Stimulated activated memory B cell treated with anti-CD40 and anti-IgM and Interleukin-4, amounts not matched to agents 10 μg/mL and 1 μg/mL and 100 μg/mL, for 72 hours (primary cell): ENCODE measurements around the gene TANC2.

Experiments used
- ATAC-seq: fragments of 150-1000 bp; cut with Tn5 transposase; 2 replicates; pipeline ENCODE4 v1.10.0; 2021
- H3K27ac Mint-ChIP-seq: one replicate; pipeline ENCODE4 v1.8.0; 2022; ENCODE audit warnings: mild to moderate bottlenecking, mixed read lengths
- H3K27me3 Mint-ChIP-seq: one replicate; pipeline ENCODE4 v1.8.0; 2022; ENCODE audit warnings: mixed read lengths
- H3K36me3 Mint-ChIP-seq: one replicate; pipeline ENCODE4 v1.8.0; 2022; ENCODE audit warnings: mixed read lengths
- H3K4me1 Mint-ChIP-seq: one replicate; pipeline ENCODE4 v1.8.0; 2022; ENCODE audit warnings: mixed read lengths
- H3K4me3 Mint-ChIP-seq: one replicate; pipeline ENCODE4 v1.8.0; 2022; ENCODE audit warnings: mild to moderate bottlenecking, moderate library complexity, mixed read lengths
- H3K9me3 Mint-ChIP-seq: one replicate; pipeline ENCODE4 v1.8.0; 2022; ENCODE audit warnings: mixed read lengths

The TANC2 gene

GRCh38 chr17:62965686-62966425 lies at the start of gene TANC2:
Gene TANC2 (plus strand): TSS chr17:62966235. CDS start chr17:63009560, 43,325 bp downstream.
- Mint-ChIP-seq H3K27ac (peak within 1 kb of the TSS; percentile 79), H3K36me3 (no peaks in the 10 kb centered on the region), H3K4me3 (peak within 1 kb of the TSS; percentile 85), H3K27me3 (peaks cover 12% of the 10 kb centered on the region), H3K9me3 (no peaks in the 10 kb centered on the region), H3K4me1 (peaks cover 28% of the 10 kb centered on the region)
- peak; percentile 90 for ATAC-seq

- Mint-ChIP-seq H3K9me3 (peaks cover 5% of the 10 kb centered on the region), H3K36me3 (no peaks in the 10 kb centered on the region), H3K27ac (no peak overlapping the region), H3K27me3 (peaks cover 21% of the 10 kb centered on the region), H3K4me1 (no peaks in the 10 kb centered on the region), H3K4me3 (no peak overlapping the region)
- ATAC-seq = no peak
Observed at GRCh38 chr17:62916684-62917571, 49.1 kb upstream of the TANC2 start.

GRCh38 chr17:62919388-62919787 lies 46.6 kb upstream of the TANC2 start:
- Mint-ChIP-seq H3K4me1 (no peaks in the 10 kb centered on the region), H3K27me3 (peaks cover 20% of the 10 kb centered on the region), H3K4me3 (no peak overlapping the region), H3K27ac (no peak overlapping the region), H3K36me3 (no peaks in the 10 kb centered on the region), H3K9me3 (no peaks in the 10 kb centered on the region)
- no peak for ATAC-seq

- Mint-ChIP-seq H3K4me3 (no peak overlapping the region), H3K36me3 (no peaks in the 10 kb centered on the region), H3K4me1 (no peaks in the 10 kb centered on the region), H3K9me3 (no peaks in the 10 kb centered on the region), H3K27me3 (peaks cover 11% of the 10 kb centered on the region), H3K27ac (no peak overlapping the region)
- ATAC-seq = no peak
Observed at GRCh38 chr17:62920300-62920699, 45.7 kb upstream of the TANC2 start.

- Mint-ChIP-seq H3K36me3 (no peaks in the 10 kb centered on the region), H3K9me3 (no peaks in the 10 kb centered on the region), H3K4me3 (no peak overlapping the region), H3K27ac (no peak overlapping the region), H3K27me3 (peaks cover 12% of the 10 kb centered on the region), H3K4me1 (no peaks in the 10 kb centered on the region)
- ATAC-seq = no peak
Observed at GRCh38 chr17:62921817-62922216, 44.2 kb upstream of the TANC2 start.

GRCh38 chr17:62923258-62924150 lies 42.5 kb upstream of the TANC2 start:
- no peak overlapping the region for H3K4me3 Mint-ChIP-seq
- no peak overlapping the region for H3K27ac Mint-ChIP-seq
- no peaks in the 10 kb centered on the region for H3K36me3 Mint-ChIP-seq
- ATAC-seq = no peak
- H3K4me1 Mint-ChIP-seq = no peaks in the 10 kb centered on the region
- H3K27me3 Mint-ChIP-seq = peaks cover 26% of the 10 kb centered on the region
- no peaks in the 10 kb centered on the region for H3K9me3 Mint-ChIP-seq

GRCh38 chr17:62925267-62925836 lies 40.7 kb upstream of the TANC2 start:
- Mint-ChIP-seq H3K4me3 (no peak overlapping the region), H3K27me3 (peaks cover 37% of the 10 kb centered on the region), H3K36me3 (no peaks in the 10 kb centered on the region), H3K9me3 (no peaks in the 10 kb centered on the region), H3K27ac (no peak overlapping the region), H3K4me1 (no peaks in the 10 kb centered on the region)
- ATAC-seq = no peak

- Mint-ChIP-seq H3K4me1 (no peaks in the 10 kb centered on the region), H3K9me3 (no peaks in the 10 kb centered on the region), H3K4me3 (no peak overlapping the region), H3K27me3 (peaks cover 38% of the 10 kb centered on the region), H3K27ac (no peak overlapping the region), H3K36me3 (no peaks in the 10 kb centered on the region)
- no peak for ATAC-seq
Observed at GRCh38 chr17:62927083-62927482, 39.0 kb upstream of the TANC2 start.

- no peak for ATAC-seq
Observed at GRCh38 chr17:62929320-62929719, 36.7 kb upstream of the TANC2 start.

GRCh38 chr17:62931101-62931500 lies 34.9 kb upstream of the TANC2 start:
- H3K4me3 Mint-ChIP-seq = no peak overlapping the region
- no peaks in the 10 kb centered on the region for H3K4me1 Mint-ChIP-seq
- H3K27me3 Mint-ChIP-seq = peaks cover 75% of the 10 kb centered on the region
- H3K9me3 Mint-ChIP-seq = no peaks in the 10 kb centered on the region
- H3K36me3 Mint-ChIP-seq = no peaks in the 10 kb centered on the region
- no peak overlapping the region for H3K27ac Mint-ChIP-seq
- no peak for ATAC-seq

More at GRCh38 chr17:62929320-62929719, 36.7 kb upstream of the TANC2 start:
- Mint-ChIP-seq H3K4me3 (no peak overlapping the region), H3K9me3 (no peaks in the 10 kb centered on the region), H3K27ac (no peak overlapping the region), H3K4me1 (no peaks in the 10 kb centered on the region), H3K36me3 (no peaks in the 10 kb centered on the region), H3K27me3 (peaks cover 59% of the 10 kb centered on the region)

GRCh38 chr17:62933501-62934385 lies 32.3 kb upstream of the TANC2 start:
- ATAC-seq = no peak
- Mint-ChIP-seq H3K27me3 (peaks cover 66% of the 10 kb centered on the region), H3K9me3 (no peaks in the 10 kb centered on the region), H3K36me3 (no peaks in the 10 kb centered on the region), H3K4me3 (no peak overlapping the region), H3K4me1 (no peaks in the 10 kb centered on the region), H3K27ac (no peak overlapping the region)

- H3K36me3 Mint-ChIP-seq = no peaks in the 10 kb centered on the region
- ATAC-seq = no peak
- no peaks in the 10 kb centered on the region for H3K4me1 Mint-ChIP-seq
- H3K27me3 Mint-ChIP-seq = peaks cover 58% of the 10 kb centered on the region
- no peaks in the 10 kb centered on the region for H3K9me3 Mint-ChIP-seq
- H3K27ac Mint-ChIP-seq = no peak overlapping the region
- no peak overlapping the region for H3K4me3 Mint-ChIP-seq
Observed at GRCh38 chr17:62935098-62935497, 30.9 kb upstream of the TANC2 start.

- H3K9me3 Mint-ChIP-seq = no peaks in the 10 kb centered on the region
- H3K36me3 Mint-ChIP-seq = no peaks in the 10 kb centered on the region
- H3K4me3 Mint-ChIP-seq = no peak overlapping the region
- H3K4me1 Mint-ChIP-seq = no peaks in the 10 kb centered on the region
- H3K27me3 Mint-ChIP-seq = peaks cover 54% of the 10 kb centered on the region
- ATAC-seq = no peak
- H3K27ac Mint-ChIP-seq = no peak overlapping the region
Observed at GRCh38 chr17:62935523-62935922, 30.5 kb upstream of the TANC2 start.

GRCh38 chr17:62937606-62938005 lies 28.4 kb upstream of the TANC2 start:
- Mint-ChIP-seq H3K9me3 (peaks cover 10% of the 10 kb centered on the region), H3K4me3 (no peak overlapping the region), H3K36me3 (no peaks in the 10 kb centered on the region), H3K27ac (no peak overlapping the region), H3K4me1 (no peaks in the 10 kb centered on the region), H3K27me3 (peaks cover 42% of the 10 kb centered on the region)
- ATAC-seq = no peak
